Activated T-cell treated with anti-CD3 and anti-CD28 coated beads, Interleukin-2, amount 50 U/mL, for 1 hour (primary cell): ENCODE measurements around the gene JPH2.

Source experiments
- DNase-seq: peaks from one replicate; pipeline ENCODE4 v3.0.0-alpha.2; 2020

JPH2 gene

GRCh38 chr20:44073011-44073674 lies 113.8 kb downstream of the JPH2 start:
- no peak for DNase-seq

- no peak for DNase-seq
Measured at GRCh38 chr20:44072384-44072783, 114.6 kb downstream of the JPH2 start.

DNA sequence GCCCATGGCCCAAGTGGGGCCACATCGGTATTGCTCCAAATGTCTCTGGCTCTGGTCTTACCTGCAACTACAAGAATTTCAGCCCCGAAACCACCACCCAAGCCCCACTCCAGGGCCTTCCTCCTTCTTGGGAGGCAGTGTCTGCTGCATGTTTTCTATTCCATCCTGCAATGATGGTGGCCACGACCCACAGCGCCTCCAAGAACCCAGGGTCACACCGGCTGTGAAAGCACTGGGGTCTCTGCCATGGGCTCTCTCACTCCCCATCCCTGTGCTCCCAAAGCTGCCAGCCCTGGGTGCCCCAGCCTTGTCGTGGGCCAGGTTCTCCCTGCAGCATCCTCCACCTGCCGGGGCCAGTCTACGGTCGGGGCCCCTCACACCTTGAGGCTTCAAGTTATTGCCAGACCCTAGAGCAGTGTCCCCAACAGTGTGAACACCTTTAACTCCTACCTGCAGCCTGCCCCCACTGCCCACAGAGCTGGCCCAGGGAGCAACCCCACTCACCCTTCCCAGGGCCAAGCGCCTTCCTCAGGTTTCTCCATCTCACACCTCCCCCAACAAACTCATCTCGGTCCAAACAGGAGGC lies 115.4 kb downstream of the JPH2 start:
- no peak for DNase-seq

GRCh38 chr20:44071057-44071456 lies 115.9 kb downstream of the JPH2 start:
- DNase-seq = no peak

GRCh38 chr20:44070139-44070900 lies 116.7 kb downstream of the JPH2 start:
- DNase-seq = peak; percentile 67

DNA sequence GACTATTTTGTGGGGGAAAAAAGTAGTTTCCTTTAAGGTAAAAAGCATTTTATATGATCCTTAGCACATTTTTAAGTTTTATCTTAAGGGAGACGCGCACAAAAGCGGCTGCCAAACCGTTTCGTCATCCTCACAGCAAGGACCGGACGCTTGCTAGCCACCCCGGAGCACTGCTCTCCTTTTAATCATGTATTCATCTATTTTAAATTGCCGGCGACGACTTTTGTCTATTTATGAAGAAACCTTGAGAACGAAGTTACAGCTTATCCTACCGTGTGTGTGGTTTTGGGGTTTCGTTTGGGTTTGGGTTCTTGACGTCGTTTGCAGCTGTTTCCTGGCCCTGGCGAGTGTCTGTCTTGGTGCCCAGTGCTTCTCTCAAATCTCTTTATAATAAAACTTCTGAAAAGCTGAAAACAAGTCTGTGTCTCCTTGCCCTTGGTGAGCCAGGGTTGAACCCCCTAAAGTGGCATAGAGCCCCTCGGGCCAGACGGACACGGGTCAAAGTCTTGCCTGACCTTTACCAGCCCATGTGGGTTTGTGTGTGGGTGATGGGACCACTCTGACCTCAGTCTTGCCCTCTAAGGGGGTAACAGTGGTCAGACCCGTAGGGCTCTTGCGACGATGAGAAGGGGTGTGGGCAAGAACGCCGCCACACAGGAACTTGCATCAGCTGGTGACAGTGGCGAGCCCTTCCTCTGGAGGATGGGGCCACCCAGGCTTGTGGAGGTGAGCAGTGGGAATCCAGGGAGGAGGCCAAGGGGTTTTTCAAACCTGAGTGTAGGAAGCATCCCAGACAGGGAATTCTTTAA lies 117.6 kb downstream of the JPH2 start:
- DNase-seq = peak; percentile 76

GRCh38 chr20:44068316-44069201 lies 118.4 kb downstream of the JPH2 start:
- peak; percentile 58 for DNase-seq

DNA sequence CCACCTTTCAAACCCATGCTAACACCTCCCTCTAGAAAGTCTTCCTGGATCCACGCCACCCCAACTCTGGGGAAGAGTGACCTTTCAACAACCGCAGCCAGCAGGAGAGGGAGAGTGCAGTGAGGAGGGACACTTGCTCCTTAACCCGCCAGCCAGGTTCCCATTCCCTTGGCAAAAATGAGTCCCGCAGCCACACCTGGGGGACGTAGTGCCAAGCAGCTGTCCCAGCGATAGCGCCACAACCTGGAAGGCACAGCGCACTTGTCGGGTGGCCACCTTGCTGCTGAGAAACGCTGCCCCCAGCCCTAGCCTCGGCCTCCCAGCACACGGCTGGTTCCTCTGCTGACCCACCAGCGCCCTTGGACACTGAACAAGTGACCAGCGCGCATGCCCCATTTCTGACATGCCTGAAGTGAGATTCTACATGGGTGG lies 119.3 kb downstream of the JPH2 start:
- DNase-seq = no peak

DNA sequence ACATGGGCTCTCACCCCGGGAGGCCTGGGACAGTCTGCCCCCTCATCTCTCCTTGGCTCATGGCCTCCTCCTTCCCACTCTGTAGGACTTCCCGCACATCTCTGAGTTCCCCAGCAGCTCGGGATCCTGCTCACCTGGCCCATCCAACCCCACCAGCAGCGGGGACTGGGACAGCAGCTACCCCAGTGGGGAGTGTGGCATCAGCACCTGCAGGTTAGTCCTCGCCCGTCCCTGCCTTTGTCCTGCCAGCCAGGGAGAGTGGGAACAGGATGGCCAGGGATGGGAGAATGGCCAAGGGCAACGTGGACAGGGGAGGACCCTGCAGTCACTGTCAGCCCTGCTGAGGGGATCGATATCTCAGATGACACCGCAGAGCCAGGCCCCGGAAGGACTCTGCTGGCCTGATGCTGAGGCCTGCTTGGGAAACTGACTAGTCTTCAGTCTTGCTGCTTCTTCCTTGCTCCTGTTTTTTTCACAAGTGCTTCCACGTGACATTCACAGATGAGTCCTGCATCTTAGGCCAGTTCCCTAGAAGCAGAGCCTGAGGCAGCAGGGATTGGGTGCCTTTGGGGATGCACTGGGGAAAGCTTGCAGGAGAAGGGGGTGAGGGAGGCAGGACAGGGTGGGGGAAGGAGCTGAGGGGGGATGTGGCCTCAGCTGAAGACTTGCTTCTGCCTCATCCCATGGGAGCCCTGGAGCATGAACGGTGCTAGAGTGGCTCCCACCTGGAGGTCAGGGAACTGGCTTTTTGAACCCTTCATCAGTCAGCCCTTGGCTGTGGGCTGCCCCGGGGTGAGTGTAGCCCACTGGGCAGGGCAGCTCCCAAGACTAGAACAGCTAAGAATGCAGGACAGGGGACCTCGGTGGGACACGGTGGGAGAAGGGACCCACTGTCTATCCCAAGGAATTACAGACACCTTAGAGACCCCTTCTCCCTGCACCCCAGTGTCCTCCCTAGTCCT lies 120.1 kb downstream of the JPH2 start:
- DNase-seq = no peak

DNA sequence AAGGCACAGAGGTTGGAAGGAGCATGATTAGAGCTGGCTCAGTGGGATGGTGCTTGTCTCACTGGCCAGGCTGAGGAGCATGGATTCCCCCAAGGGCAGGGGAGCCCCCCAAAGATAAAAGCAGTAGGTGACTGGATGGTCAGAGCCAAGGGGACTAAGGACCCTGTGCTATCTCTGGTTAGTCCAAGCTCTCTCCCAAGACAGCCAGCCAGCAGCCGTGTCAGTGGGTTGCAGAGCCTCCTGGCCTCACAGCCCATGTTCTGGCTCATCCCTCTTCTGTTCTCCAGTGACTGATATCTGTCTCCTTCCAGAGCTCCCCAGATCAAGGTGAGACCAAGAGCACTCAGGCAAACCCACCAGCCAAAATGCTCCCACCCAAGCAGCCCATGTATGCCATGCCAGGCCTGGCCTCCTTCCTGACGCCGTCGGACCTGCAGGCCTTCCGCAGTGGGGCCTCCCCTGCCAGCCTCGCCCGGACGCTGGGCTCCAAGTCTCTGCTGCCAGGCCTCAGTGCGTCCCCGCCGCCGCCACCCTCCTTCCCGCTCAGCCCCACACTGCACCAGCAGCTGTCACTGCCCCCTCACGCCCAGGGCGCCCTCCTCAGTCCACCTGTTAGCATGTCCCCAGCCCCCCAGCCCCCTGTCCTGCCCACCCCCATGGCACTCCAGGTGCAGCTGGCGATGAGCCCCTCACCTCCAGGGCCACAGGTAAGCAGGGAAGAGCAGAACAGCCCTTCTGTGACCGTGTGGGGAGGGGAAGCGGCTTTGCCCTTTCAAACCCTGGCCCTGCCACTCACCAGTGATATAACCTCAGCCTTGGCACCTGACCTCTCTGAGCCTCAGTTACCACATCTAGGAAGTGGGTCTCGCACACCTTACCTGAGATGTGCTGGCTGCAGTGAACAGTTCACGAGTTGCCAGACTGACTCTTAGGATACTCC lies 121.3 kb downstream of the JPH2 start:
- DNase-seq = no peak

DNA sequence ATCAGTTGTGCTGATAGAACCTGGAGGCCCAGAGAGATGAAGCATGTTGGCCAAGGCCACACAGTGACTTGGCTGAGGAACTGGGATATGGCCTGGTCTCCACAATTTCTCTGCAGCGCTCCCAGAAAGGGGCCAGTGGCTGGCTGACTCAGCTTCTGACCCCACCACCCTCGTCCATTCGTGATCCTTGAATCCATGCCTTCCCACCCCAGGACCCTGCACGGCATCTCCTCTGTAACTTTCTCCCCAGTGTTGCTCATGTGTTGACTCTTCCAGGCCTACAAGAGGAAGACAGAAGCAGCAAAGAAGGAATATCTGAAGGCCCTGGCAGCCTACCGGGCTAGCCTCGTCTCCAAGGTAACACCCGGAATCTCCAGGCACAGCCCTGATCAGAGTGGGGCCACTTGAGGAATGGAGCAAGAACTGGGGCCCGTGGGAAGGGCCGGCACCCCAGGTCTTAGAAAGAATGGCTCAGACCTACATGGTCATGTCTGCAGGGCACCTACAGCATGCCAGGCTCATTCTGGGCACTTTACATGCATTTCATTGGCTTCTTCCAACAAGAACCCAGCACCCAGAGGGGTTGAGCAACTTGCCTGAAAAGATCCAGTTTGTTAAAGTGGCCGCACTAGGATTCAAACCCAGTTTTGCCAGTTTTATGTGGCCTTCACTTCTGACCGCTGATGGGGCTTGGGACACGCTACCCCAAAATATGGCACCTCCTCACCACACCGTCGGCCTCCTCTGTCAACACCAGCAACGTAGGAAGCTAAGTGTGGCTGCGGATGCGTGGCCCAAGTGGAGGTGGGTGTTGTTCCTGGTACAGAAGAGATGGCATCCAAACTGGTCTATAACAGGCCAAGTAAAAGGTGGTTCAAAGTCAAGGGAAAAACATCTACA lies 122.2 kb downstream of the JPH2 start:
- DNase-seq = no peak
